Measurements from ENCODE around the gene RORC. TPM values are rescaled to one million over a fixed set of nuclear protein-coding genes. Genes with fewer than 3 reads are reported as not detected.
A peak's percentile ranks its signal among the peaks of the same experiment; 100 is the strongest.
"Not testable (repeated sequence)": the region's sequence is repeated elsewhere in the genome, so short reads cannot be mapped to it uniquely, and the experiment has no call there.

Gene RORC
- total RNA-seq, 2 donors from 2014 or later, result 9.1 to 10.3 TPM

GRCh38 chr1:151858886-151859665 is 27.5 kb upstream of the RORC start:
- no peak overlapping the region for H3K4me3 ChIP-seq
- peak; percentile 36 for DNase-seq (ENCODE audit: low spot score)
- H3K36me3 ChIP-seq, result no peaks in the 10 kb centered on the region
- H3K27me3 ChIP-seq, result no peaks in the 10 kb centered on the region
- peaks cover 0 to 12% of the 10 kb centered on the region in 2 donors for H3K4me1 ChIP-seq
- TF ChIP-seq, protein P1, sequence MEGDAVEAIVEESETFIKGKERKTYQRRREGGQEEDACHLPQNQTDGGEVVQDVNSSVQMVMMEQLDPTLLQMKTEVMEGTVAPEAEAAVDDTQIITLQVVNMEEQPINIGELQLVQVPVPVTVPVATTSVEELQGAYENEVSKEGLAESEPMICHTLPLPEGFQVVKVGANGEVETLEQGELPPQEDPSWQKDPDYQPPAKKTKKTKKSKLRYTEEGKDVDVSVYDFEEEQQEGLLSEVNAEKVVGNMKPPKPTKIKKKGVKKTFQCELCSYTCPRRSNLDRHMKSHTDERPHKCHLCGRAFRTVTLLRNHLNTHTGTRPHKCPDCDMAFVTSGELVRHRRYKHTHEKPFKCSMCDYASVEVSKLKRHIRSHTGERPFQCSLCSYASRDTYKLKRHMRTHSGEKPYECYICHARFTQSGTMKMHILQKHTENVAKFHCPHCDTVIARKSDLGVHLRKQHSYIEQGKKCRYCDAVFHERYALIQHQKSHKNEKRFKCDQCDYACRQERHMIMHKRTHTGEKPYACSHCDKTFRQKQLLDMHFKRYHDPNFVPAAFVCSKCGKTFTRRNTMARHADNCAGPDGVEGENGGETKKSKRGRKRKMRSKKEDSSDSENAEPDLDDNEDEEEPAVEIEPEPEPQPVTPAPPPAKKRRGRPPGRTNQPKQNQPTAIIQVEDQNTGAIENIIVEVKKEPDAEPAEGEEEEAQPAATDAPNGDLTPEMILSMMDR (IDR thresholded peaks at IDR 0.05), result no peak
- H3K27ac ChIP-seq, result no peak overlapping the region
- no peaks in the 10 kb centered on the region for H3K9me3 ChIP-seq

GRCh38 chr1:151858030-151858746 is 26.6 kb upstream of the RORC start:
- peak; percentile 60 for DNase-seq (ENCODE audit: low spot score)
- TF ChIP-seq, protein P1 (IDR thresholded peaks at IDR 0.05), result no peak
- Histone ChIP-seq H3K4me3 (no peak overlapping the region), H3K4me1 (peaks cover 0 to 12% of the 10 kb centered on the region in 2 donors), H3K36me3 (no peaks in the 10 kb centered on the region), H3K9me3 (no peaks in the 10 kb centered on the region), H3K27ac (no peak overlapping the region), H3K27me3 (no peaks in the 10 kb centered on the region)

- no peaks in the 10 kb centered on the region for H3K36me3 ChIP-seq
- TF ChIP-seq, protein P1 (IDR thresholded peaks at IDR 0.05), result no peak
- no peak for DNase-seq (ENCODE audit: low spot score)
- H3K9me3 ChIP-seq, result no peaks in the 10 kb centered on the region
- no peak overlapping the region for H3K4me3 ChIP-seq
- no peaks in the 10 kb centered on the region for H3K27me3 ChIP-seq
- peaks cover 0 to 12% of the 10 kb centered on the region in 2 donors for H3K4me1 ChIP-seq
- H3K27ac ChIP-seq, result peak overlapping the region; percentile 35 to 43
These were observed 24.3 kb upstream of the RORC start for GRCh38 chr1:151855933-151856332.

GRCh38 chr1:151855516-151855915 is 23.9 kb upstream of the RORC start:
- H3K36me3 ChIP-seq, H3K27me3 ChIP-seq, H3K4me3 ChIP-seq, H3K9me3 ChIP-seq: not testable (repeated sequence)
- DNase-seq (ENCODE audit: low spot score), result peak; percentile 67
- H3K27ac ChIP-seq, result peak overlapping the region; percentile 35 to 43
- H3K4me1 ChIP-seq, result peaks cover 0 to 12% of the 10 kb centered on the region in 2 donors

- peaks cover 0 to 12% of the 10 kb centered on the region in 2 donors for H3K4me1 ChIP-seq
- H3K27me3 ChIP-seq, result no peaks in the 10 kb centered on the region
- H3K36me3 ChIP-seq, result no peaks in the 10 kb centered on the region
- H3K9me3 ChIP-seq, result no peaks in the 10 kb centered on the region
- no peak overlapping the region for H3K27ac ChIP-seq
- H3K4me3 ChIP-seq, result no peak overlapping the region
- DNase-seq (ENCODE audit: low spot score), result peak; percentile 34
- TF ChIP-seq, protein P1 (IDR thresholded peaks at IDR 0.05), result no peak
These were observed 23.1 kb upstream of the RORC start for GRCh38 chr1:151854658-151855057.

- Histone ChIP-seq H3K27me3 (no peaks in the 10 kb centered on the region), H3K27ac (no peak within 1 kb of the TSS), H3K4me3 (no peak within 1 kb of the TSS), H3K9me3 (no peaks in the 10 kb centered on the region), H3K36me3 (no peaks in the 10 kb centered on the region), H3K4me1 (peaks cover 0 to 14% of the 10 kb centered on the region in 2 donors)
- TF ChIP-seq, protein P1 (IDR thresholded peaks at IDR 0.05), result no peak
- DNase-seq (ENCODE audit: low spot score), result no peak
These were observed 21.9 kb upstream of the RORC start, which contains the start of gene THEM5 for GRCh38 chr1:151853411-151853943. Gene THEM5, minus strand, starts transcription at chr1:151853712. Its CDS starts 147 bp downstream, at chr1:151853565.

All from right atrium auricular region (tissue), 2 donors.